G401.6 (cell line): ENCODE data around the gene MIGA2.
"Not testable (repeated sequence)": the region's sequence is repeated elsewhere in the genome, so short reads cannot be mapped to it uniquely, and the experiment has no call there.

Source experiments
- FAIRE-seq: peaks from 2 replicates; lab custom pipeline; 2012; peaks lifted over from hg19 to GRCh38; lab: Jason Lieb, UNC

The MIGA2 gene

GRCh38 chr9:129102791-129103594 lies 66.6 kb downstream of the MIGA2 start:
- FAIRE-seq: no peak

GRCh38 chr9:129103595-129103965 lies 67.2 kb downstream of the MIGA2 start:
- FAIRE-seq: no peak

- no peak for FAIRE-seq
Measured at GRCh38 chr9:129104051-129104450, 67.6 kb downstream of the MIGA2 start.

- FAIRE-seq: no peak
Measured at GRCh38 chr9:129105857-129106694, 69.7 kb downstream of the MIGA2 start.

GRCh38 chr9:129107651-129108050 lies 71.2 kb downstream of the MIGA2 start:
- no peak for FAIRE-seq

- FAIRE-seq: no peak
Measured at GRCh38 chr9:129108083-129108804, 71.8 kb downstream of the MIGA2 start.

GRCh38 chr9:129108805-129109536 lies 72.5 kb downstream of the MIGA2 start:
- FAIRE-seq: no peak

GRCh38 chr9:129109537-129109903 lies 73.1 kb downstream of the MIGA2 start:
- FAIRE-seq: no peak

- no peak for FAIRE-seq
Measured at GRCh38 chr9:129109952-129110739, 73.7 kb downstream of the MIGA2 start.

GRCh38 chr9:129110740-129111527 lies 74.5 kb downstream of the MIGA2 start, which contains the start of the genes CRAT and PTPA:
TSS of gene CRAT (minus strand) at chr9:129110793. CDS start at chr9:129110509, 284 bp downstream.
TSS of gene PTPA (plus strand) at chr9:129111415. CDS start at chr9:129111601, 186 bp downstream.
- FAIRE-seq: no peak

- no peak for FAIRE-seq
Measured at GRCh38 chr9:129111528-129112151, 75.2 kb downstream of the MIGA2 start.

- FAIRE-seq: not testable (repeated sequence)
Measured at GRCh38 chr9:129112526-129112925, 76.1 kb downstream of the MIGA2 start.

GRCh38 chr9:129113645-129114304 lies 77.3 kb downstream of the MIGA2 start:
- FAIRE-seq: no peak

- FAIRE-seq: no peak
Measured at GRCh38 chr9:129118799-129119198, 82.4 kb downstream of the MIGA2 start.

- FAIRE-seq: no peak
Measured at GRCh38 chr9:129121483-129121882, 85.1 kb downstream of the MIGA2 start.
